ENCODE measurements around the gene RREB1. TPM values are rescaled to one million over a fixed set of nuclear protein-coding genes. Genes with fewer than 3 reads are reported as not detected.

Gene RREB1
- total RNA-seq, 1 experiment from 2014 or later = 35.8 TPM

- Histone ChIP-seq H2AK5ac (ENCODE audit: insufficient read length, low read length) (no peak overlapping the region), H3K9ac (ENCODE audit: extremely low read depth, insufficient read length, low read length) (no peak overlapping the region), H4K20me1 (ENCODE audit: control insufficient read depth, insufficient read depth, insufficient read length) (no peaks in the 10 kb centered on the region), H3K4me1 (ENCODE audit: insufficient read depth, low read length) (peaks cover 15% of the 10 kb centered on the region), H3K18ac (ENCODE audit: insufficient read length, low read depth, low read length) (no peak overlapping the region), H3K9me3 (ENCODE audit: control insufficient read depth, low read depth, low read length) (no peaks in the 10 kb centered on the region), H2BK5ac (ENCODE audit: insufficient read length, low read length) (no peak overlapping the region), H2BK12ac (ENCODE audit: insufficient read length, low read depth, low read length) (no peak overlapping the region), H2BK20ac (ENCODE audit: low read depth, low read length, poor library complexity, severe bottlenecking) (no peak overlapping the region), H2BK15ac (ENCODE audit: low read depth, low read length) (no peak overlapping the region), H3K4ac (ENCODE audit: low read depth, low read length) (no peak overlapping the region), H3K27me3 (ENCODE audit: insufficient read depth, low read length) (no peaks in the 10 kb centered on the region), H4K8ac (replicated peaks; ENCODE audit: insufficient read length, low read depth, low read length) (no peak overlapping the region), H3K27ac (ENCODE audit: insufficient read length, low read depth, low read length) (no peak overlapping the region), H3K14ac (ENCODE audit: insufficient read depth, low read length) (no peak overlapping the region), H2BK120ac (ENCODE audit: low read depth, low read length, poor library complexity, severe bottlenecking) (no peak overlapping the region), H3K23ac (ENCODE audit: insufficient read length, low read depth, low read length) (no peak overlapping the region), H3K23me2 (ENCODE audit: insufficient read length, low read depth, low read length, poor library complexity, severe bottlenecking) (no peaks in the 10 kb centered on the region), H2AFZ (ENCODE audit: low read length) (no peak overlapping the region), H3K79me2 (ENCODE audit: insufficient read depth, low read length) (no peaks in the 10 kb centered on the region), H3K79me1 (ENCODE audit: insufficient read depth, low read depth, low read length, poor library complexity, severe bottlenecking) (no peaks in the 10 kb centered on the region), H4K91ac (ENCODE audit: insufficient read length, low read depth, low read length) (no peak overlapping the region), H4K5ac (ENCODE audit: insufficient read length, low read depth, low read length) (no peak overlapping the region), H3K56ac (ENCODE audit: insufficient read length, low read depth, low read length) (no peak overlapping the region), H3T11ph (ENCODE audit: low read length) (no peak overlapping the region), H3K4me2 (ENCODE audit: insufficient read depth, insufficient read length, low read length) (no peak overlapping the region)
- H3K4me3 Mint-ChIP-seq = no peak overlapping the region
- no peaks in the 10 kb centered on the region for H3K9me3 Mint-ChIP-seq
- no peak for TF ChIP-seq CTCF (conservative IDR thresholded peaks at IDR 0.05)
- no CpG with 5 or more reads among the region's 5 CpGs for WGBS (ENCODE audit: extremely low coverage, insufficient read length, low lambda C conversion rate)
- H3K4me1 Mint-ChIP-seq = peaks cover 36 to 40% of the 10 kb centered on the region in 2 experiments
- peaks cover 3 to 4% (median 4%) of the 10 kb centered on the region in 3 experiments; a peak in 6 of 7 replicates for H3K36me3 Mint-ChIP-seq (ENCODE audit: insufficient read depth in 1 of 3, low read depth in 3 of 3)
- H3K27ac Mint-ChIP-seq = no peak overlapping the region; a peak in 1 of 7 replicates
- H3K27me3 Mint-ChIP-seq (ENCODE audit: low read depth) = no peaks in the 10 kb centered on the region
- DNase-seq = no peak
Observed at GRCh38 chr6:7239590-7239948, 131.8 kb downstream of the RREB1 start.

Data from H9 (cell line).